GM19099 (cell line): ENCODE results near the gene ADGRL2.

Experiments used
- POLR2A ChIP-seq: IDR thresholded peaks from 3 replicates; pipeline ENCODE4 v1.6.1; 2011; ENCODE audit warnings: low read depth; ENCODE audit not compliant: insufficient read length; ENCODE audit errors: extremely low read depth

ADGRL2 gene

GRCh38 chr1:81912383-81912782 is 111.6 kb downstream of the ADGRL2 start:
- TF ChIP-seq POLR2A: no peak

- no peak for TF ChIP-seq POLR2A
These were observed 115.2 kb downstream of the ADGRL2 start for GRCh38 chr1:81915937-81916336.

GRCh38 chr1:81920245-81920740 is 119.6 kb downstream of the ADGRL2 start:
- no peak for TF ChIP-seq POLR2A

GRCh38 chr1:81920886-81921285 is 120.2 kb downstream of the ADGRL2 start:
- no peak for TF ChIP-seq POLR2A

- TF ChIP-seq POLR2A: no peak
These were observed 120.6 kb downstream of the ADGRL2 start for GRCh38 chr1:81921344-81921743.

GRCh38 chr1:81921851-81922462 is 121.2 kb downstream of the ADGRL2 start:
- no peak for TF ChIP-seq POLR2A

GRCh38 chr1:81922955-81923354 is 122.2 kb downstream of the ADGRL2 start:
- TF ChIP-seq POLR2A: no peak

GRCh38 chr1:81929106-81929505 is 128.4 kb downstream of the ADGRL2 start:
- no peak for TF ChIP-seq POLR2A

GRCh38 chr1:81936853-81937252 is 136.1 kb downstream of the ADGRL2 start:
- no peak for TF ChIP-seq POLR2A

- no peak for TF ChIP-seq POLR2A
These were observed 137.2 kb downstream of the ADGRL2 start for GRCh38 chr1:81937791-81938450.

- no peak for TF ChIP-seq POLR2A
These were observed 147.8 kb downstream of the ADGRL2 start for GRCh38 chr1:81948495-81948894.

- TF ChIP-seq POLR2A: no peak
These were observed 148.7 kb downstream of the ADGRL2 start for GRCh38 chr1:81949421-81949820.

GRCh38 chr1:81950037-81950436 is 149.3 kb downstream of the ADGRL2 start:
- no peak for TF ChIP-seq POLR2A

- TF ChIP-seq POLR2A: no peak
These were observed 150.0 kb downstream of the ADGRL2 start for GRCh38 chr1:81950591-81951244.

GRCh38 chr1:81954534-81955020 is 153.8 kb downstream of the ADGRL2 start:
- TF ChIP-seq POLR2A: no peak

GRCh38 chr1:81967951-81968350 is 167.2 kb downstream of the ADGRL2 start:
- TF ChIP-seq POLR2A: no peak
